SK-N-SH treated with all-trans-retinoic acid at 6 μM for 48 hours (cell line): ENCODE measurements around the gene FBXO33.
"Not testable (repeated sequence)": the region's sequence is repeated elsewhere in the genome, so short reads cannot be mapped to it uniquely, and the experiment has no call there.

Source experiments
- ATAC-seq: fragments of 200-7000 bp; cut with Tn5 transposase; 3 replicates; pipeline ENCODE4 v1.9.1; 2020; ENCODE audit warnings: mild to moderate bottlenecking, moderate library complexity
- BACH2 ChIP-seq: fragments of 250-450 bp; sonication (Bioruptor Pico); IDR thresholded peaks from 2 replicates; pipeline ENCODE4 v1.9.0; 2021; ENCODE audit warnings: mild to moderate bottlenecking, borderline replicate concordance
- CREB5 ChIP-seq: fragments of 250-450 bp; sonication (Bioruptor Pico); IDR thresholded peaks from 2 replicates; pipeline ENCODE4 v1.5.1; 2020; ENCODE audit warnings: low read depth, mild to moderate bottlenecking, moderate library complexity
- CSDC2 ChIP-seq: fragments of 250-450 bp; sonication (Bioruptor Pico); IDR thresholded peaks from 2 replicates; pipeline ENCODE4 v1.5.0; 2020; ENCODE audit warnings: mild to moderate bottlenecking, moderate library complexity
- CSRNP3 ChIP-seq: fragments of 250-450 bp; sonication (Bioruptor Pico); IDR thresholded peaks from 2 replicates; pipeline ENCODE4 v1.5.1; 2021; ENCODE audit warnings: mild to moderate bottlenecking, moderate library complexity
- ESRRG ChIP-seq: fragments of 250-450 bp; sonication (Bioruptor Pico); IDR thresholded peaks from 2 replicates; pipeline ENCODE4 v1.6.1; 2021; ENCODE audit warnings: mild to moderate bottlenecking
- ISL1 ChIP-seq: fragments of 250-450 bp; sonication (Bioruptor Pico); IDR thresholded peaks from 2 replicates; pipeline ENCODE4 v2.1.2; 2022; ENCODE audit warnings: mild to moderate bottlenecking, moderate library complexity
- OSR1 ChIP-seq: fragments of 250-450 bp; sonication (Bioruptor Pico); IDR thresholded peaks from 2 replicates; pipeline ENCODE4 v1.8.0; 2022; ENCODE audit warnings: moderate library complexity, mild to moderate bottlenecking, inconsistent platforms
- POU6F1 ChIP-seq: fragments of 250-450 bp; sonication (Bioruptor Pico); IDR thresholded peaks from 2 replicates; pipeline ENCODE4 v1.8.0; 2021; ENCODE audit warnings: low read depth, mild to moderate bottlenecking, moderate library complexity, borderline replicate concordance
- PPARA ChIP-seq: fragments of 250-450 bp; sonication (Bioruptor Pico); IDR thresholded peaks from 2 replicates; pipeline ENCODE4 v1.5.0; 2020; ENCODE audit warnings: mild to moderate bottlenecking, borderline replicate concordance
- RARB ChIP-seq: fragments of 250-450 bp; sonication (Bioruptor Pico); IDR thresholded peaks from 2 replicates; pipeline ENCODE4 v1.8.0; 2021; ENCODE audit warnings: mild to moderate bottlenecking, moderate library complexity
- SNAI2 ChIP-seq: fragments of 250-450 bp; sonication (Bioruptor Pico); IDR thresholded peaks from 2 replicates; pipeline ENCODE4 v1.5.0; 2020; ENCODE audit warnings: mild to moderate bottlenecking, moderate library complexity
- TCF4 ChIP-seq: fragments of 250-450 bp; sonication (Bioruptor Pico); IDR thresholded peaks from 2 replicates; pipeline ENCODE4 v1.8.0; 2021; ENCODE audit warnings: mild to moderate bottlenecking, moderate library complexity, borderline replicate concordance
- TSHZ2 ChIP-seq: fragments of 250-450 bp; sonication (Bioruptor Pico); IDR thresholded peaks from 2 replicates; pipeline ENCODE4 v1.5.0; 2020; ENCODE audit warnings: mild to moderate bottlenecking, moderate library complexity
- ZC3H10 ChIP-seq: fragments of 250-450 bp; sonication (Bioruptor Pico); IDR thresholded peaks from 2 replicates; pipeline ENCODE4 v1.5.1; 2021; ENCODE audit warnings: mild to moderate bottlenecking, moderate library complexity
- ZFP3 ChIP-seq: fragments of 250-450 bp; sonication (Bioruptor Pico); IDR thresholded peaks from 2 replicates; pipeline ENCODE4 v1.5.0; 2020; ENCODE audit warnings: mild to moderate bottlenecking, moderate library complexity
- ZFP30 ChIP-seq: fragments of 450-650 bp; formaldehyde crosslinking; IDR thresholded peaks from 2 replicates; pipeline ENCODE4 v1.5.0; 2022; ENCODE audit warnings: mild to moderate bottlenecking, moderate library complexity
- ZNF565 ChIP-seq: fragments of 450-650 bp; formaldehyde crosslinking; conservative IDR thresholded peaks from 2 replicates; pipeline ENCODE4 v1.5.0; 2020; ENCODE audit warnings: low read depth, mild to moderate bottlenecking, moderate library complexity
- ZNF70 ChIP-seq: fragments of 450-650 bp; formaldehyde crosslinking; IDR thresholded peaks from 2 replicates; pipeline ENCODE4 v1.5.0; 2020; ENCODE audit warnings: mild to moderate bottlenecking, moderate library complexity
- ZNF8 ChIP-seq: fragments of 450-650 bp; formaldehyde crosslinking; IDR thresholded peaks from 2 replicates; pipeline ENCODE4 v1.5.0; 2020; ENCODE audit warnings: mild to moderate bottlenecking, moderate library complexity

Gene FBXO33

DNA sequence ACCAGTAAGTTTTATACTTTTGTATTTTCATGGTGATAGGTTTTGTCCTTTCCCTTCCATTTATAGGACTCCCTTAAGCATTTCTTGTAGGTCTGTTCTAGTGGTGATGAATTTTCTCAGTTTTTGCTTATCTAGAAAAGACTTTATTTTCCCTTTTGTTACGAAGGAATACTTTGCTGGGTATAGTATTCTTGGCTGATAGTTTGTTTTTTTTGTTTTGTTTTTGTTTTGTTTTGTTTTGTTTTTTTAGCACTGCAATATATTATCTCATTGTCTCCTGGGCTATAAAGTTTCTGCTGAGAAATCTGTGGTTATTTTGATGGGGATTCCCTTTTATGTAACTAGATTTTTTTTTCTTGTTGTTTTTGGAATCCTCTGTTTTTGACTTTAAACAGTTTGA lies 67.7 kb downstream of the FBXO33 start:
- ATAC-seq, result no peak
- TF ChIP-seq SNAI2 (CRISPR knock-in tag) (no peak), CSRNP3 (no peak), CSDC2 (CRISPR knock-in tag) (no peak), PPARA (CRISPR knock-in tag) (no peak), TCF4 (CRISPR knock-in tag) (no peak), ZNF565 (CRISPR knock-in tag) (no peak), CREB5 (CRISPR knock-in tag) (no peak), ESRRG (no peak), RARB (CRISPR knock-in tag) (no peak), ISL1 (no peak), OSR1 (CRISPR knock-in tag) (no peak)
- TF ChIP-seq, all 23 proteins: peak for 0

DNA sequence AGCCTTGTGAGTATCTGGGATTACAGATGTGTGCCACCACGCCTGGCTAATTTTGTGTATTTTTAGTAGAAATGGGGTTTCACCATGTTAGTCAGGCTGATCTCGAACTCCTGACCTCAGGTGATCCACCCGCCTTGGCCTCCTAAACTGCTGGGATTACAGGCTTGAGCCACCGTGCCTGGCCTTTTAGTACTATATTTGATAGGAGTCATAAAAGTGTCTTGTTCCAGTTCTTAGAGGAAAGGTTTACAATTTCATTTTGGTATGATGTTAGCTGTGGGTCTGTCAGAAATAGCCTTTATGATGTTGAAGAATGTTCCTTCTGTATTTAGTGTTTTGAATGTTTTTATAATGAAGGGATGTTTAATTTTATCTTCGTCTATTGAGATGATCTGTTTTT lies 70.7 kb downstream of the FBXO33 start:
- not testable (repeated sequence) for ATAC-seq

- no peak for ATAC-seq
- TF ChIP-seq ZNF70 (CRISPR knock-in tag) (no peak), ZFP3 (CRISPR knock-in tag) (no peak), ZFP30 (CRISPR knock-in tag) (no peak), POU6F1 (CRISPR knock-in tag) (no peak), TSHZ2 (CRISPR knock-in tag) (no peak), OSR1 (CRISPR knock-in tag) (no peak), ZNF8 (CRISPR knock-in tag) (no peak), CREB5 (CRISPR knock-in tag) (no peak), ZC3H10 (CRISPR knock-in tag) (no peak), TCF4 (CRISPR knock-in tag) (no peak), ESRRG (no peak), PPARA (CRISPR knock-in tag) (no peak), CSDC2 (CRISPR knock-in tag) (no peak), SNAI2 (CRISPR knock-in tag) (no peak)
Measured at GRCh38 chr14:39360316-39360715, 71.9 kb downstream of the FBXO33 start.

DNA sequence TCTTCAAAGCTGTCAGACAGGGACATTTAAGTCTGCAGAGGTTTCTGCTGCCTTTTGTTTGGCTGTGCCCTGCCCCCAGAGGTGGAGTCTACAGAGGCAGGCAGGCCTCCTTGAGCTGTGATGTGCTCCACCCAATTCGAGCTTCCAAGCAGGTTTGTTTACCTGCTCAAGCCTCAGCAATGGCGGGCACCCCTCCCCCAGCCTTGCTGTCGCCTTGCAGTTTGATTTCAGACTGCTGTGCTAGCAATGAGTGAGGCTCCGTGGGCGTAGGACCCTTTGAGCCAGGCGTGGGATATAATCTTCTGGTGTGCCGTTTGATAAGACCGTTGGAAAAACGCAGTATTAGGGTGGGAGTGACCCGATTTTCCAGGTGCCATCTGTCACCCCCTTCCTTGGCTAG lies 73.2 kb downstream of the FBXO33 start:
- ATAC-seq, result not testable (repeated sequence)

DNA sequence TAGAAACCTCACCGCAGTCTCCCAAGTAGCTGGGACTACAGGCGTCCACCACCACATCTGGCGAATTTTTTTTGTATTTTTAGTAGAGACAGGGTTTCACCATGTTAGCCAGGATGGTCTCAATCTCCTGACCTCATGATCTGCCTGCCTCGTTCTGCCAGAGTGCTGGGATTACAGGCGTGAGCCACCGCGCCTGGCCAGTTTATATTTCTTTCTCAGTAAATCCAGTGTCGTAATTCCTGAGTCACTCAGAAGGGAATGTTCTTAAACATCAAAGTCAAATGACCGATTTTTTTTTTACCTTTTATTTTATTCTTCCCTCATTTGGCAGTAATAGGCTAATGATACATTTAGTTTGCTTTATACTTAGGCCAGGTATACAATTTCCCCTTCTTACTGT lies 80.5 kb downstream of the FBXO33 start:
- ATAC-seq, result no peak

More for the DNA sequence above, 80.5 kb downstream of the FBXO33 start:
- TF ChIP-seq ZNF70 (CRISPR knock-in tag) (no peak), BACH2 (CRISPR knock-in tag) (no peak), ISL1 (no peak)
